ENCODE measurements around the gene CAPZB.
A peak's percentile ranks its signal among the peaks of the same experiment; 100 is the strongest.
"Not testable (repeated sequence)": the region's sequence is repeated elsewhere in the genome, so short reads cannot be mapped to it uniquely, and the experiment has no call there.

The CAPZB gene

DNA sequence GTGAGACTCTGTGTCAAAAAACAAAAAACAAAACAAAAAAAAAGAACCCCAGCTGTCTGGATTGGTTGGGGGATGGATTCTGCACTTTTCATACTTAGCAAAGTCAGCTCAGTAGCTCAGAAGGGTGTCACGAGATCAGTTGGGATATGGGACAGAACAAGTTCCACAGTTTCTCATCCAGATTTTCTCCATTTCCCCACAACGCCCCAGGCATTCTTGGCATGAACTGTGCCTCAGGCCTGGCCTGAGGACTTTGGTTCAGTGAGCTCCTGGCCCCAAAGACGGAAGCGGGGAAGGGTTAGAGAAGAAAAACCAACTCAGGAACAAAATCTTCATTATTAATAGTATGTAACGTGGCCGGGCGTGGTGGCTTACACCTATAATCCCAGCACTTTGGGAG lies 175.3 kb downstream of the CAPZB start:
- no peak for DNase-seq (ENCODE audit: low read depth)

DNA sequence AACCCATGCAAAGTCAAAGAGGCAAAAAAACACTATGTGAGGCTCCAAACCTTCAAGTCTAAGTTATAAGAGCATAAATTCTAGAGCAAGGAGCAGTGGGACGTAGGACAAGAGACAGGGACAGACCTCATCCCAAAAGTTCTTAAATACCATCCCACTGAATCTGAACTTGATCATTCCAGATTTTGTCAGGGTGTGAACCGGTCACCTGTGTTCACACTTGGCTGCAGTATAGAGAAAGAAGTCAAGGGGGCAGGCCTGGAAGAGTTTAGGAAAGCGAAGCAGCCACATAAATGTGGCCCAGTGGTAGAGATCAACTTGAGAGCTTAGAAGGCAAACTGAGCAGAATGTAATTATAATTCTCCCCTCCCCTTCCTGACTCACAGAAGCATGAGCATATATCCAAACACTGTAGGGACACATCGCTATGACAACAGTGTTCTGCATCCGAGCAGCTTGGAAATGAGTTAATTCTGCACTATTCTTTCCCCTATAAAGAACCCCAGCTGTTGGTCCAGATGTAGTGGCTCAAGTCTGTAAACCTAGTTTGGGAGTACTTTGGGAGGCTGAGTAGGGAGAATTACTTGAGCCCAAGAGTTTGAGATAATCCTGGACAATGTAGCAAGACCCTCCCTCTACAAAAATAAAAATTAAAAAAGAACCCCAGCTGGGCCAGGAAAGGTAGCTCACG lies 176.1 kb downstream of the CAPZB start:
- DNase-seq (ENCODE audit: low read depth), result peak; percentile 80

GRCh38 chr1:19308509-19308907 lies 176.8 kb downstream of the CAPZB start:
- no peak for DNase-seq (ENCODE audit: low read depth)

DNA sequence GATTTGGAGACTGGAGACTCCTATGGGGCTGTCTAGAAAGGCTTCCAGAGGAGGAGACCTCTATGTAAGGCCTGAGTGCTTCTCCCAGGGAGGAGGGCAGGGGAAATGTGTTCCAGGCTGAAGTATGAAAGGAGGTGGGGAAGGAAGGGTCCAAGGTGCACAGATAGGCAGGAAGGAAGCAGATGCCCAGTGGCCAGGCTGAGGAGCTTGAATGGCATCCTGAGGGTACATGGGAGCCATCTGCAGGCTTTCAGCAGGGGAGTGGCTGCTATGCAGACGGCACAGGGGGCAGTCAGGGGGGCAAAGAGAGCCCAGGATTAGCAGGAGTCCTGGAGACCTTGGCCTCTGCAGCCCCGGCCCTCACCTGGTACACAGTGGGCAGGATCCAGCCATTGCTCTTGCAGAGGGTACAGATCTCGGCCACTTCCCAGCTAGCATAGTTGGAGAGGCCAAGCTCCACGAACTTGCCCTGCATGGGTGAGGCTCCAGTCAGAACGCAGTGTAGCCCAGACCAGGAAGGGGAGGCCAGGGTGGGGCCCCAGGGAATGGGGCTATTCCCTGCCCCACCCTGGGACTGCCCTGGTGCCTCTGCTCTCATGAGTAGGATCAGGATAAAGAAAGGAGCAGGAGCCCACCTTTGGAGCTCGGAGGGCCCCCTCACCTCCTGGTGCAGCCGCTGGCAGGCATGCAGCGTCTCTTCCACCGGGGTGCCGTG lies 177.4 kb downstream of the CAPZB start:
- no peak for DNase-seq (ENCODE audit: low read depth)

- no peak for DNase-seq (ENCODE audit: low read depth)
These were observed 178.4 kb downstream of the CAPZB start for GRCh38 chr1:19306941-19307340.

- DNase-seq (ENCODE audit: low read depth), result no peak
These were observed 179.5 kb downstream of the CAPZB start for GRCh38 chr1:19305880-19306279.

GRCh38 chr1:19304081-19304480 lies 181.3 kb downstream of the CAPZB start:
- not testable (repeated sequence) for DNase-seq (ENCODE audit: low read depth)

- DNase-seq (ENCODE audit: low read depth), result no peak
These were observed 185.1 kb downstream of the CAPZB start for GRCh38 chr1:19300211-19300610.

- no peak for DNase-seq (ENCODE audit: low read depth)
These were observed 190.7 kb downstream of the CAPZB start for GRCh38 chr1:19294638-19295037.

DNA sequence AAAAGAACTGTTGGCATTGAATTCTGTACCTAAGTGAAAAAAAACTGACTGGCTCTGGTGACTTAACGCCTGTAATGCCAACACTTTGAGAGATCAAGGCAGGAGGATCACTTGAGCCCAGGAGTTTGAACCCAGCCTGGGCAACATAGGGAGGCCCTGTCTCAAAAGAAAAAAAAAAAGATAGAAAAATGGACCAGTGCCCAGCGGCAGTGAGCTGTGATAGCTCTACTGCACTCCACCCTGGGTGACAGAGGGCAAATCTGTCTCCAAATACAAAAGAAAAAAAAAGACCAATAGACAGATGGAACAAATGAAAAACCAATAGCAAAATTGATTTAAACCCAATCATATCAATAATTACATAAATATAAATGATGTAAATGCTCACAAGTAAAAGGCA lies 196.1 kb downstream of the CAPZB start:
- no peak for DNase-seq (ENCODE audit: low read depth)

Data from iris pigment epithelial cell (primary cell).